ENCODE data around the gene NCKAP5. TPM values are rescaled to one million over a fixed set of nuclear protein-coding genes. Genes with fewer than 3 reads are reported as not detected.

Gene NCKAP5
- total RNA-seq, 3 donors from 2014 or later (not counting 1 experiment from before 2014, with no cell fraction given): 0.12 to 0.20 TPM; not detected in 1

DNA sequence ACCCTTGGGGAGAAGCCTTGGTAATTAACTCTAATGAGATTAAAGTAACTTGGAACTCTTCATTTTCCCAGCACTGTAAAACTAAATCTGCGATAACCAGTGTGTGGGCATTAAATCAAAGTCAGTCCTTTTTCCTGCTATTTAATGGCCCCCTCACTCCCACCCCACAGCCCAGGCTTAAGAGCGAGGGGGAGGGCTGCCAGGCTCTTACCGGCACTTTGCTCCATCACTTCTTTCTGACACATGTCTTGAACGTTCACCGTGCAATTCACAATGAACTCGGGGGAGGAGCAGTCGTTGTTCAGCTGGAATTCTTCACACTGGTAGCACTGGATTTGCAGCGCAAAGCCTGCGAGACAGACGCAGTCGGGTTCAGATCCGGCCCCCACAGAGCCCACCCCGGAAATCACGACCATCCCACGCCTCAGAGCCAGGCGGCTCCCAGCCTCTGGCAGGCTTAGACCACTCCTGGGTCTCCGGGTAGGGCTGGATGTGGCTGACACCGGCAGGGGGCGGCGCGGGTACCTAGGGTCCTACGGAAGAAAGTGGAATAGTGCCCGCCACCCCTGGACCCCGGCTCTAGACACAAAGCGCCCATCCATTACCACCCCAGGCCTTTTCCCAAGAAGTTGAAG is 900.0 kb downstream of the NCKAP5 start:
- 6% methylated on average over 21 of the region's 25 CpGs for WGBS (ENCODE audit: insufficient coverage)
- Mint-ChIP-seq H3K4me1 (no peaks in the 10 kb centered on the region), H3K9me3 (peaks cover 0 to 2% of the 10 kb centered on the region in 2 donors), H3K27me3 (ENCODE audit: low read depth in 2 of 2) (peaks cover 16 to 22% of the 10 kb centered on the region in 2 donors), H3K27ac (no peak overlapping the region), H3K4me3 (no peak overlapping the region), H3K36me3 (no peaks in the 10 kb centered on the region)
- TF ChIP-seq, protein P1, sequence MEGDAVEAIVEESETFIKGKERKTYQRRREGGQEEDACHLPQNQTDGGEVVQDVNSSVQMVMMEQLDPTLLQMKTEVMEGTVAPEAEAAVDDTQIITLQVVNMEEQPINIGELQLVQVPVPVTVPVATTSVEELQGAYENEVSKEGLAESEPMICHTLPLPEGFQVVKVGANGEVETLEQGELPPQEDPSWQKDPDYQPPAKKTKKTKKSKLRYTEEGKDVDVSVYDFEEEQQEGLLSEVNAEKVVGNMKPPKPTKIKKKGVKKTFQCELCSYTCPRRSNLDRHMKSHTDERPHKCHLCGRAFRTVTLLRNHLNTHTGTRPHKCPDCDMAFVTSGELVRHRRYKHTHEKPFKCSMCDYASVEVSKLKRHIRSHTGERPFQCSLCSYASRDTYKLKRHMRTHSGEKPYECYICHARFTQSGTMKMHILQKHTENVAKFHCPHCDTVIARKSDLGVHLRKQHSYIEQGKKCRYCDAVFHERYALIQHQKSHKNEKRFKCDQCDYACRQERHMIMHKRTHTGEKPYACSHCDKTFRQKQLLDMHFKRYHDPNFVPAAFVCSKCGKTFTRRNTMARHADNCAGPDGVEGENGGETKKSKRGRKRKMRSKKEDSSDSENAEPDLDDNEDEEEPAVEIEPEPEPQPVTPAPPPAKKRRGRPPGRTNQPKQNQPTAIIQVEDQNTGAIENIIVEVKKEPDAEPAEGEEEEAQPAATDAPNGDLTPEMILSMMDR (IDR thresholded peaks at IDR 0.05): no peak
- no peaks in the 10 kb centered on the region for H3K36me3 ChIP-seq (ENCODE audit: control insufficient read depth, insufficient read depth, low read length)
- H3K27me3 ChIP-seq (ENCODE audit: control insufficient read depth, insufficient read depth, low read length): peaks cover 7% of the 10 kb centered on the region
- peaks cover 2% of the 10 kb centered on the region for H3K9me3 ChIP-seq (ENCODE audit: control insufficient read depth, insufficient read depth, low read length)
- no peak overlapping the region for H3K4me3 ChIP-seq (ENCODE audit: low read length)
- H3K27ac ChIP-seq (ENCODE audit: low read length): no peak overlapping the region
- ATAC-seq (no peak), DNase-seq (no peak)
- intact Hi-C loops (cut with micrococcal nuclease): no loop called here
- H3K4me1 ChIP-seq (ENCODE audit: control insufficient read depth, insufficient read depth, low read length): no peaks in the 10 kb centered on the region

DNA sequence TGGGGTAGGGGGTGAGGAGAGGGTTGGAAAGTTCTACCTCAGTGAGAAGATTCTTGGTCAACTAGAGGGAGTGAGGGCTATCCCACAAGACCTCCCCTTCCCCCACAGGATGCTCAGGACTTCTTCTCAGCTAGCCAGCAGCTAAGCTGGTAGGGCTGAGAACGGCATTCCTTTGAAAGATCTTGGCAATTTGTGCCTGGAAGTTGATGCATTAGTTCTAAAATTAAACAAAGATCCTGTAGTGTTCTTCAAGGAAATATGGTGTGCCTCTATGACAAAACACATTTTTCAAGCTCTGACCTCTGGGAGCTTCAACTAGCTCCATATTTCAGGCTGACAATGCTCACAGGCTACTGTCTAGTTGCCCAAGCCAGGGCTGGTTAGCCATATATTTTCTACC is 900.6 kb downstream of the NCKAP5 start:
- intact Hi-C loops (cut with micrococcal nuclease): no loop called here
- Histone ChIP-seq H3K4me3 (ENCODE audit: low read length) (no peak overlapping the region), H3K36me3 (ENCODE audit: control insufficient read depth, insufficient read depth, low read length) (no peaks in the 10 kb centered on the region), H3K9me3 (ENCODE audit: control insufficient read depth, insufficient read depth, low read length) (peaks cover 2% of the 10 kb centered on the region), H3K27ac (ENCODE audit: low read length) (no peak overlapping the region), H3K4me1 (ENCODE audit: control insufficient read depth, insufficient read depth, low read length) (no peaks in the 10 kb centered on the region), H3K27me3 (ENCODE audit: control insufficient read depth, insufficient read depth, low read length) (peaks cover 7% of the 10 kb centered on the region)
- ATAC-seq (no peak), DNase-seq (no peak)
- WGBS (ENCODE audit: insufficient coverage): 42% methylated on average over 1 of the region's 1 CpG
- Mint-ChIP-seq H3K27ac (no peak overlapping the region), H3K4me3 (no peak overlapping the region), H3K36me3 (no peaks in the 10 kb centered on the region), H3K27me3 (ENCODE audit: low read depth in 2 of 2) (peaks cover 12 to 16% of the 10 kb centered on the region in 2 donors), H3K9me3 (peaks cover 0 to 2% of the 10 kb centered on the region in 2 donors), H3K4me1 (no peaks in the 10 kb centered on the region)
- TF ChIP-seq, protein P1 (IDR thresholded peaks at IDR 0.05): no peak

DNA sequence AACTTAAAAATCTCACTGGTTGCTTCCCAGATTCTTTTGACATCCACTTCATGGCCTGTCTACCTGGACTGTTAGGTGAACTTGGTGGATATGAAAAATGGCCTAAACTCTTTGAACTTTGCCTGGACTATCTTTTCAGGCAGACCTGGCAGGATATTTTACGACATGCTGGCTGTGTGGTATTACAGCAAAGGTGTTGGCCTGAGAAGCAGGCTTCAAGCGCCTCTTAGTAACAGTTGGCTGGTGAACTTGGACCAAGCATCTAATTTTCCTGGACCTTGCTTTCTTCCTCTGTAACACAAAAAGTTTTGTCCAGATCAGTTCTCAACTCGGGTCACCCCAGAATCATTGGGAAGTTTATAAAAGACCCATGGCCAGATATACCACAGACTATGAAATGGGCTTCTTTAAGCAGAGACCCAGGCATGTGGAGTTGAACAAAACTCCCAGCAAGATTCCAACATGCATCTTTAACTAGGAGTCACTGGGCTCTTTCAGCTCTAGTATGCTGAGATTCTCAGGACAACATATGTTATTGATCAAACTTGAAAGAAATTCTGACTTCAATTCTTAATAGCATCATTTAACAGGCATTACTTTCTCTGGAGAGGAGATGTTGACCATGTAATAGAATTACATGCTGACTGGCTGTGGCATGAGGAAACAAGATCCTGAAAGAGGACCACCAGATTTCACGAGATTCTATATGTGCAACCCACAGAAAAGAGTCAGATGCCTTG is 902.7 kb downstream of the NCKAP5 start:
- H3K27me3 Mint-ChIP-seq (ENCODE audit: low read depth in 2 of 2): peaks cover 0 to 3% of the 10 kb centered on the region in 2 donors
- WGBS (ENCODE audit: insufficient coverage): 82% methylated on average over 4 of the region's 4 CpGs
- intact Hi-C loops (cut with micrococcal nuclease): no loop called here
- H3K4me1 Mint-ChIP-seq: no peaks in the 10 kb centered on the region
- H3K36me3 Mint-ChIP-seq: no peaks in the 10 kb centered on the region
- ATAC-seq: no peak
- Histone ChIP-seq H3K4me1 (ENCODE audit: control insufficient read depth, insufficient read depth, low read length) (no peaks in the 10 kb centered on the region), H3K27ac (ENCODE audit: low read length) (no peak overlapping the region), H3K27me3 (ENCODE audit: control insufficient read depth, insufficient read depth, low read length) (peaks cover 5% of the 10 kb centered on the region), H3K36me3 (ENCODE audit: control insufficient read depth, insufficient read depth, low read length) (no peaks in the 10 kb centered on the region), H3K4me3 (ENCODE audit: low read length) (no peak overlapping the region), H3K9me3 (ENCODE audit: control insufficient read depth, insufficient read depth, low read length) (peaks cover 2% of the 10 kb centered on the region)
- H3K27ac Mint-ChIP-seq: no peak overlapping the region
- no peak for DNase-seq
- H3K9me3 Mint-ChIP-seq: peaks cover 0 to 4% of the 10 kb centered on the region in 2 donors
- TF ChIP-seq, protein P1 (IDR thresholded peaks at IDR 0.05): no peak
- H3K4me3 Mint-ChIP-seq: no peak overlapping the region
